NB4 (cell line): ENCODE measurements around the gene MPHOSPH9.

Experiments
- DNase-seq: peaks from one replicate; pipeline ENCODE4 v3.0.0; 2010; ENCODE audit warnings: low read depth
- H3K4me3 ChIP-seq: one replicate; pipeline ENCODE4 v1.5.1; 2011; ENCODE audit warnings: mild to moderate bottlenecking, low read depth, low read length, moderate library complexity
- MAX ChIP-seq: IDR thresholded peaks from 2 replicates; pipeline ENCODE4 v1.6.1; 2011; ENCODE audit warnings: low read depth, low read length
- MYC ChIP-seq: IDR thresholded peaks from 2 replicates; pipeline ENCODE4 v1.6.1; 2011; ENCODE audit warnings: low read depth, low read length
- POLR2A ChIP-seq: IDR thresholded peaks from 2 replicates; pipeline ENCODE4 v1.6.1; 2011; ENCODE audit warnings: mild to moderate bottlenecking; ENCODE audit not compliant: insufficient read length; ENCODE audit errors: extremely low read depth
- TF ChIP-seq, protein P1 (sequence below): IDR thresholded peaks from one replicate; pipeline ENCODE4 v1.5.1; 2012; ENCODE audit warnings: low read depth, low read length

MPHOSPH9 gene

DNA sequence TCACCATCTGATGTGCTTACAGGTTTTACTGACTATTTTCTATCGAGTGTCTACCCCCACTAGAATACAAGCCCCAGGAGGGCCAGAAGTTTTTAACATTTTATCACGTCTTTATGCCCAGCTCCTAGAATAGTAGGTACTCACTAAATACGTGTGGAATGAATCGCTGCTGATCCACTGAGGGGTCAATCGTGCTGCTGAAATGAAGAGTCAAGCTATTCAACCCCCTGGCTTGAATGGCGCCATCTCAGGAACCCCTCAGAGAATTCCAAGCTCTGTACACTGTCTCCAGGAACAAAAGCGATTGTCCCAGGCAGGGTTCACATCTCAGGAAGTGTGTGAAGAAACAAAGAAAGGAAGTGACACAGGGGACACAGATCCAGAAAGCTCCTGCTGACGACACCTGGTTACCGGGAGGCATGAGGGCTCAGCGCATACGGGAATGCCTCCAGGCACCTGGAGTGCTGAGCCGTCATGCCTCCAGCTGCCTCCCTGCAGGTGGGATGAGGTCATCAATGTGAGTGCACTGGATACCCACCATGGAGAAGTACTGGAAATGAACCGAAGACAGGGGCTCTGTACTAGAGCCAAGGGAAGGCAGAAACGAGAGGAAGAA, 127.6 kb downstream of the MPHOSPH9 start:
- no peak for DNase-seq
- no peak overlapping the region for H3K4me3 ChIP-seq
- TF ChIP-seq MAX (no peak), POLR2A (no peak), MYC (no peak)
- TF ChIP-seq, protein P1, sequence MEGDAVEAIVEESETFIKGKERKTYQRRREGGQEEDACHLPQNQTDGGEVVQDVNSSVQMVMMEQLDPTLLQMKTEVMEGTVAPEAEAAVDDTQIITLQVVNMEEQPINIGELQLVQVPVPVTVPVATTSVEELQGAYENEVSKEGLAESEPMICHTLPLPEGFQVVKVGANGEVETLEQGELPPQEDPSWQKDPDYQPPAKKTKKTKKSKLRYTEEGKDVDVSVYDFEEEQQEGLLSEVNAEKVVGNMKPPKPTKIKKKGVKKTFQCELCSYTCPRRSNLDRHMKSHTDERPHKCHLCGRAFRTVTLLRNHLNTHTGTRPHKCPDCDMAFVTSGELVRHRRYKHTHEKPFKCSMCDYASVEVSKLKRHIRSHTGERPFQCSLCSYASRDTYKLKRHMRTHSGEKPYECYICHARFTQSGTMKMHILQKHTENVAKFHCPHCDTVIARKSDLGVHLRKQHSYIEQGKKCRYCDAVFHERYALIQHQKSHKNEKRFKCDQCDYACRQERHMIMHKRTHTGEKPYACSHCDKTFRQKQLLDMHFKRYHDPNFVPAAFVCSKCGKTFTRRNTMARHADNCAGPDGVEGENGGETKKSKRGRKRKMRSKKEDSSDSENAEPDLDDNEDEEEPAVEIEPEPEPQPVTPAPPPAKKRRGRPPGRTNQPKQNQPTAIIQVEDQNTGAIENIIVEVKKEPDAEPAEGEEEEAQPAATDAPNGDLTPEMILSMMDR: no peak

- H3K4me3 ChIP-seq: no peak overlapping the region
- TF ChIP-seq POLR2A: no peak
- TF ChIP-seq MYC: no peak
- no peak for TF ChIP-seq MAX
- TF ChIP-seq, protein P1: no peak
Observed at GRCh38 chr12:123104809-123105208, 128.1 kb downstream of the MPHOSPH9 start.

More at GRCh38 chr12:123104809-123105208, 128.1 kb downstream of the MPHOSPH9 start:
- DNase-seq: no peak
